NOMO-1 (cell line): ENCODE data around the gene EFS.

ENCODE experiments used
- DNase-seq, 2 experiments: peaks; one replicate each; lab custom pipeline; 2025; ENCODE audit not compliant: unreplicated experiment in 2 of 2; lab: John Stamatoyannopoulos, UW

The EFS gene

GRCh38 chr14:23380197-23380914 lies 15.4 kb upstream of the EFS start:
- no peak for DNase-seq

GRCh38 chr14:23379366-23380196 lies 14.6 kb upstream of the EFS start:
- DNase-seq: peak; percentile 24 to 27

- no peak for DNase-seq
These were observed 13.7 kb upstream of the EFS start for GRCh38 chr14:23378612-23379220.

GRCh38 chr14:23377573-23378563 lies 12.9 kb upstream of the EFS start:
- no peak for DNase-seq

- DNase-seq: no peak
These were observed 12.2 kb upstream of the EFS start for GRCh38 chr14:23377198-23377550.

- no peak for DNase-seq
These were observed 11.7 kb upstream of the EFS start, which contains the start of gene CMTM5 for GRCh38 chr14:23376482-23377197. TSS of gene CMTM5 (plus strand) at chr14:23377046. CDS start at chr14:23377252, 206 bp downstream.

- DNase-seq: no peak
These were observed 10.7 kb upstream of the EFS start for GRCh38 chr14:23375527-23376251.

GRCh38 chr14:23373041-23373440 lies 8.1 kb upstream of the EFS start:
- no peak for DNase-seq

- DNase-seq: no peak
These were observed 7.5 kb upstream of the EFS start, which contains the start of gene IL25 for GRCh38 chr14:23372509-23372908. TSS of gene IL25 (plus strand) at chr14:23372809.

GRCh38 chr14:23371865-23372264 lies 6.9 kb upstream of the EFS start:
- DNase-seq: no peak

- DNase-seq: no peak
These were observed 5.2 kb upstream of the EFS start for GRCh38 chr14:23370221-23370620.

- no peak for DNase-seq
These were observed 1.5 kb upstream of the EFS start for GRCh38 chr14:23366426-23366921.

GRCh38 chr14:23365732-23366425 lies 907 bp upstream of the EFS start:
- no peak for DNase-seq

- no peak for DNase-seq
These were observed 572 bp downstream of the EFS start for GRCh38 chr14:23364164-23365035.

- no peak for DNase-seq
These were observed 2.8 kb downstream of the EFS start for GRCh38 chr14:23362200-23362599.

- no peak for DNase-seq
These were observed 3.2 kb downstream of the EFS start for GRCh38 chr14:23361763-23362162.

- DNase-seq: no peak
These were observed 3.7 kb downstream of the EFS start for GRCh38 chr14:23361320-23361719.
